Urothelium cell line (cell line): ENCODE measurements around the gene BIRC6.
"Not testable (repeated sequence)": the region's sequence is repeated elsewhere in the genome, so short reads cannot be mapped to it uniquely, and the experiment has no call there.

Source experiments
- DNase-seq: peaks from one replicate; pipeline ENCODE4 v3.0.0; 2011; ENCODE audit warnings: low spot score, mixed read lengths
- FAIRE-seq: peaks from 2 replicates; lab custom pipeline; 2011; peaks lifted over from hg19 to GRCh38; lab: Jason Lieb, UNC

Gene BIRC6

GRCh38 chr2:32436150-32436549 is 79.3 kb downstream of the BIRC6 start:
- DNase-seq, result no peak
- FAIRE-seq, result no peak

GRCh38 chr2:32442020-32442467 is 85.2 kb downstream of the BIRC6 start:
- DNase-seq (no peak), FAIRE-seq (no peak)

- DNase-seq (no peak), FAIRE-seq (no peak)
Measured at GRCh38 chr2:32446369-32446768, 89.5 kb downstream of the BIRC6 start.

GRCh38 chr2:32450851-32451250 is 94.0 kb downstream of the BIRC6 start:
- DNase-seq (no peak), FAIRE-seq (no peak)

GRCh38 chr2:32452338-32453064 is 95.7 kb downstream of the BIRC6 start:
- DNase-seq (no peak), FAIRE-seq (no peak)

GRCh38 chr2:32453242-32454062 is 96.6 kb downstream of the BIRC6 start:
- FAIRE-seq (no peak), DNase-seq (no peak)

- no peak for FAIRE-seq
- no peak for DNase-seq
Measured at GRCh38 chr2:32455816-32456215, 99.0 kb downstream of the BIRC6 start.

GRCh38 chr2:32456808-32457207 is 100.0 kb downstream of the BIRC6 start:
- FAIRE-seq (no peak), DNase-seq (no peak)

GRCh38 chr2:32457814-32458213 is 101.0 kb downstream of the BIRC6 start:
- no peak for DNase-seq
- no peak for FAIRE-seq

- FAIRE-seq, DNase-seq: not testable (repeated sequence)
Measured at GRCh38 chr2:32460861-32461260, 104.0 kb downstream of the BIRC6 start.

GRCh38 chr2:32463110-32463509 is 106.3 kb downstream of the BIRC6 start:
- FAIRE-seq (no peak), DNase-seq (no peak)

- FAIRE-seq (no peak), DNase-seq (no peak)
Measured at GRCh38 chr2:32464431-32464830, 107.6 kb downstream of the BIRC6 start.

GRCh38 chr2:32472605-32473004 is 115.8 kb downstream of the BIRC6 start:
- FAIRE-seq (no peak), DNase-seq (no peak)

GRCh38 chr2:32474381-32474780 is 117.6 kb downstream of the BIRC6 start:
- DNase-seq (no peak), FAIRE-seq (no peak)

GRCh38 chr2:32478889-32479620 is 122.2 kb downstream of the BIRC6 start:
- no peak for FAIRE-seq
- DNase-seq, result no peak

- FAIRE-seq (no peak), DNase-seq (no peak)
Measured at GRCh38 chr2:32479993-32480392, 123.2 kb downstream of the BIRC6 start.

- no peak for DNase-seq
- FAIRE-seq, result no peak
Measured at GRCh38 chr2:32482471-32482870, 125.6 kb downstream of the BIRC6 start.

GRCh38 chr2:32484937-32485336 is 128.1 kb downstream of the BIRC6 start:
- FAIRE-seq (peak; percentile 23), DNase-seq (peak; percentile 16)

- FAIRE-seq (no peak), DNase-seq (no peak)
Measured at GRCh38 chr2:32485399-32485798, 128.6 kb downstream of the BIRC6 start.

GRCh38 chr2:32489061-32489460 is 132.2 kb downstream of the BIRC6 start:
- DNase-seq (no peak), FAIRE-seq (no peak)

- FAIRE-seq, result no peak
Measured at GRCh38 chr2:32491346-32491745, 134.5 kb downstream of the BIRC6 start.

More at GRCh38 chr2:32491346-32491745, 134.5 kb downstream of the BIRC6 start:
- no peak for DNase-seq
